A673 (cell line): ENCODE measurements around the gene BMPR1A. TPM values are rescaled to one million over a fixed set of nuclear protein-coding genes. Genes with fewer than 3 reads are reported as not detected.

Experiments
- BruUV-seq: library from RNA; stranded (reverse); fragments of 400-500 nt; replicated peaks from 2 replicates; lab custom pipeline; 2021; lab: Mats Ljungman, UMichigan
- CTCF ChIA-PET: fragments of 300-600 bp; sonication (Branson Sonifier 250); formaldehyde crosslinking; loops from one replicate; lab custom pipeline; 2022; ENCODE audit warnings: antibody characterized with exemption; lab: Charles Lee
- POLR2A ChIA-PET: fragments of 300-600 bp; sonication (Branson Sonifier 250); formaldehyde crosslinking; loops from one replicate; lab custom pipeline; 2022; ENCODE audit warnings: antibody characterized with exemption; ENCODE audit not compliant: low non-redundant PET; lab: Charles Lee
- DNase-seq: peaks from one replicate; pipeline ENCODE4 v3.0.0-alpha.2; 2015; ENCODE audit warnings: low spot score
- H3K27ac ChIP-seq: fragments of 200-600 bp; sonication (generic); 2 replicates; pipeline ENCODE4 v1.5.1; 2016; ENCODE audit warnings: mixed run types, low read depth, mild to moderate bottlenecking, mixed read lengths, antibody characterized with exemption, low read length; ENCODE audit not compliant: poor library complexity, severe bottlenecking
- H3K27me3 ChIP-seq: fragments of 200-600 bp; sonication (generic); replicated peaks from 2 replicates; pipeline ENCODE4 v1.6.1; 2017; ENCODE audit warnings: mixed run types, low read depth, mild to moderate bottlenecking, mixed read lengths, antibody characterized with exemption, low read length; ENCODE audit not compliant: insufficient read depth, poor library complexity
- H3K36me3 ChIP-seq: fragments of 200-600 bp; sonication (generic); 2 replicates; pipeline ENCODE4 v1.6.1; 2016; ENCODE audit warnings: mixed run types, mild to moderate bottlenecking, mixed read lengths, antibody characterized with exemption, low read length; ENCODE audit not compliant: insufficient read depth, poor library complexity, severe bottlenecking
- H3K4me1 ChIP-seq: fragments of 200-600 bp; sonication (generic); 2 replicates; pipeline ENCODE4 v1.6.1; 2017; ENCODE audit warnings: mixed run types, mild to moderate bottlenecking, mixed read lengths, antibody characterized with exemption, low read length; ENCODE audit not compliant: insufficient read depth, poor library complexity, severe bottlenecking
- H3K4me3 ChIP-seq: fragments of 200-600 bp; sonication (generic); 2 replicates; pipeline ENCODE4 v1.5.1; 2016; ENCODE audit warnings: low read depth, mixed run types, mild to moderate bottlenecking, mixed read lengths, low read length; ENCODE audit not compliant: poor library complexity, severe bottlenecking
- H3K9me3 ChIP-seq: fragments of 200-600 bp; sonication (generic); 2 replicates; pipeline ENCODE4 v1.6.1; 2016; ENCODE audit warnings: mixed run types, low read depth, mild to moderate bottlenecking, mixed read lengths, antibody characterized with exemption, low read length; ENCODE audit not compliant: poor library complexity, severe bottlenecking
- CTCF ChIP-seq: fragments of 300-800, 200-600 bp; sonication (generic); conservative IDR thresholded peaks from 2 replicates; pipeline ENCODE4 v1.5.1; 2017; ENCODE audit warnings: low read depth, mild to moderate bottlenecking, antibody characterized with exemption, low read length, moderate library complexity, mixed read lengths
- EZH2 ChIP-seq: fragments of 200-600 bp; sonication (generic); IDR thresholded peaks from 2 replicates; pipeline ENCODE4 v1.6.1; 2017; ENCODE audit warnings: borderline replicate concordance, low read depth, mild to moderate bottlenecking, mixed read lengths, antibody characterized with exemption, low read length; ENCODE audit not compliant: poor library complexity, severe bottlenecking
- intact Hi-C: fragments of 100-400 bp; cut with micrococcal nuclease; formaldehyde crosslinking; loops from one replicate; pipeline ENCODE4 v1.10.0; 2022; ENCODE audit not compliant: unreplicated experiment
- total RNA-seq: library from RNA; stranded (reverse); gene quantifications from 2 replicates; pipeline ENCODE4 v1.2.3, GENCODE V29; 2021

BMPR1A gene
- total RNA-seq, 1 experiment from 2014 or later, result 136 TPM

- intact Hi-C loops, result no loop called here
- TF ChIP-seq EZH2 (no peak), CTCF (no peak)
- Histone ChIP-seq H3K9me3 (no peaks in the 10 kb centered on the region), H3K27me3 (no peaks in the 10 kb centered on the region), H3K27ac (no peak overlapping the region), H3K4me1 (peaks cover 19% of the 10 kb centered on the region), H3K36me3 (no peaks in the 10 kb centered on the region), H3K4me3 (no peak overlapping the region)
- BruUV-seq, result no TSS peak
- no peak for DNase-seq
- CTCF ChIA-PET, result interaction anchor here (0.5 kb wide), 1 partner anchor 232 kb away, joined by 5 read pairs; no protein-coding TSS in a partner anchor
- POLR2A ChIA-PET, result interaction anchor here (0.5 to 0.7 kb wide), 2 partner anchors 87 to 254 kb away, joined by 3 to 4 read pairs; no protein-coding TSS in a partner anchor
These were observed 48.2 kb upstream of the BMPR1A start for GRCh38 chr10:86708068-86708782.

GRCh38 chr10:86708783-86709380 is 47.5 kb upstream of the BMPR1A start:
- Histone ChIP-seq H3K36me3 (no peaks in the 10 kb centered on the region), H3K4me1 (peaks cover 24% of the 10 kb centered on the region), H3K9me3 (no peaks in the 10 kb centered on the region), H3K27me3 (no peaks in the 10 kb centered on the region), H3K27ac (no peak overlapping the region), H3K4me3 (no peak overlapping the region)
- no peak for TF ChIP-seq CTCF
- TF ChIP-seq EZH2, result no peak
- intact Hi-C loops, result no loop called here
- POLR2A ChIA-PET, result interaction anchor here (0.5 to 0.7 kb wide), 2 partner anchors 86 to 253 kb away, joined by 3 to 4 read pairs; no protein-coding TSS in a partner anchor
- DNase-seq, result no peak
- no TSS peak for BruUV-seq
- CTCF ChIA-PET, result interaction anchor here (0.5 kb wide), 1 partner anchor 231 kb away, joined by 5 read pairs; no protein-coding TSS in a partner anchor

DNA sequence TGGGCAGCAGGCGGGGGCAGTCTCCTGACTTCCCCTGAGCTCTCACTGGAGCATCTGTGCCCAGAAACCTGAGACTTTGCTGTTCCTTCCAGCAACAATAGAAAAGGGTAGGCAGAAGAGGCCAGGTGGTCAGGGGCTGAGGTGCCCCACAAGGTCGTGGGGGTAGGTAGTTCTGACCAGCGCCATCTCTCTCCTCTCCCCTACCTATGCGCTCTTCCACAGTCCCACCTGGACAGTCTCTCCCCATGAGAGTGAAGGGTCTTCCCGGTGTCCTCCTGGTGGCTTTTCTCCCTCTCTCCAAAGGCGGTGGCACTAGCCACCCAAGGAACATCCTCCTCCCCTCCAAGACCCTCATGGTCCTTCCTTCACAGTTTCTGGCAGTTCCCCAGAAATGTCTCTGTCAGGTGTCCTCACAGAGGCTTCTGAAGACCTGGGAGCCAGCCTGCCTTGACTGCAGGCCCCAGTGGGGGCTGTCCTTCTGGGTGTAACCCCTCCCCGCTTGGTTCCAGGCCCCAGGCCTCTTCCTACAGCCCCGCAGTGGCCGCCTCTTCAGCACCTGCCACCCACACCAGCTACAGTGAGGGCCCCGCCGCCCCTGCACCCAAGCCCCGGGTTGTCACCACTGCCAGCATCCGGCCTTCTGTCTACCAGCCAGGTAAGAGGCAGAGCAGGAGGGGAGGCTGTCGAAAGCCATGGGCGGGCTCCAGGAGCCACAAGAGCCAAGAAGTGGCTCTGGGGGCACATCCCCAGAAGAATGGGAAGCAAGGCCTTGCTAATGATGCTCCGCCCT is 46.8 kb upstream of the BMPR1A start:
- DNase-seq, result no peak
- no peak for TF ChIP-seq EZH2
- TF ChIP-seq CTCF, result no peak
- Histone ChIP-seq H3K9me3 (no peaks in the 10 kb centered on the region), H3K27me3 (no peaks in the 10 kb centered on the region), H3K4me1 (peaks cover 24% of the 10 kb centered on the region), H3K27ac (no peak overlapping the region), H3K4me3 (no peak overlapping the region), H3K36me3 (no peaks in the 10 kb centered on the region)
- POLR2A ChIA-PET, result no interaction called here
- CTCF ChIA-PET, result no interaction called here
- no TSS peak for BruUV-seq
- intact Hi-C loops, result loop anchor here (2.0 to 5.0 kb wide), 3 partner anchors 37 to 208 kb away; no protein-coding TSS in a partner anchor
